OCI-LY1 (cell line): Measurements from ENCODE around the gene RTKN2.

ENCODE experiments used
- H2AFZ ChIP-seq: fragments of 200-600 bp; sonication (generic), shearing (Covaris generic); 2 replicates; pipeline ENCODE4 v1.6.0; 2014; ENCODE audit warnings: antibody characterized with exemption, mild to moderate bottlenecking, low read length
- H3F3A ChIP-seq: fragments of 200-600 bp; sonication (generic), shearing (Covaris generic); 2 replicates; pipeline ENCODE4 v1.6.0; 2014; ENCODE audit warnings: mild to moderate bottlenecking, antibody characterized with exemption, low read length, moderate library complexity; ENCODE audit not compliant: insufficient read depth
- H3K27ac ChIP-seq: fragments of 200-600 bp; sonication (generic); 2 replicates; pipeline ENCODE4 v1.5.1; 2014; ENCODE audit warnings: low read length, mixed run types, mild to moderate bottlenecking, low read depth; ENCODE audit not compliant: poor library complexity, severe bottlenecking
- H3K27me3 ChIP-seq: fragments of 200-600 bp; sonication (generic); 2 replicates; pipeline ENCODE4 v1.6.0; 2014; ENCODE audit warnings: antibody characterized with exemption, mild to moderate bottlenecking, low read length, moderate library complexity; ENCODE audit not compliant: insufficient read depth
- H3K36me3 ChIP-seq: fragments of 200-600 bp; sonication (generic); 2 replicates; pipeline ENCODE4 v1.6.1; 2014; ENCODE audit warnings: mild to moderate bottlenecking, antibody characterized with exemption, low read length, moderate library complexity, mixed read lengths; ENCODE audit not compliant: insufficient read depth
- H3K4me1 ChIP-seq: fragments of 200-600 bp; sonication (generic); 2 replicates; pipeline ENCODE4 v1.5.1; 2014; ENCODE audit warnings: mild to moderate bottlenecking, low read length, moderate library complexity; ENCODE audit not compliant: insufficient read depth, severe bottlenecking
- H3K4me2 ChIP-seq: fragments of 200-600 bp; sonication (generic), shearing (Covaris generic); 2 replicates; pipeline ENCODE4 v1.6.1; 2014; ENCODE audit warnings: low read length
- H3K4me3 ChIP-seq: fragments of 200-600 bp; sonication (generic); 2 replicates; pipeline ENCODE4 v1.5.1; 2014; ENCODE audit warnings: low read length, low read depth, mild to moderate bottlenecking, mixed read lengths; ENCODE audit not compliant: poor library complexity, severe bottlenecking
- H3K79me2 ChIP-seq: fragments of 200-600 bp; shearing (Covaris generic); 2 replicates; pipeline ENCODE4 v1.6.1; 2016; ENCODE audit warnings: mixed run types, low read length, mixed read lengths; ENCODE audit not compliant: insufficient read depth
- H3K9ac ChIP-seq: fragments of 200-600 bp; sonication (generic), shearing (Covaris generic); 2 replicates; pipeline ENCODE4 v1.6.1; 2014; ENCODE audit warnings: mild to moderate bottlenecking, low read length, mixed read lengths
- H3K9me2 ChIP-seq: fragments of 200-600 bp; sonication (generic), shearing (Covaris generic); 2 replicates; pipeline ENCODE4 v1.6.1; 2014; ENCODE audit warnings: low read depth, mild to moderate bottlenecking, low read length, mixed read lengths
- H3K9me3 ChIP-seq: fragments of 200-600 bp; shearing (Covaris generic); 2 replicates; pipeline ENCODE4 v1.6.1; 2014; ENCODE audit warnings: low read length, mixed read lengths
- H4K20me1 ChIP-seq: fragments of 200-600 bp; sonication (generic), shearing (Covaris generic); 2 replicates; pipeline ENCODE4 v1.6.0; 2016; ENCODE audit warnings: mild to moderate bottlenecking, low read length; ENCODE audit not compliant: insufficient read depth
- EZH2 ChIP-seq: fragments of 200-600 bp; sonication (generic), shearing (Covaris generic); IDR thresholded peaks from 2 replicates; pipeline ENCODE4 v1.8.0; 2017; ENCODE audit warnings: borderline replicate concordance, mixed run types, mild to moderate bottlenecking, antibody characterized with exemption, low read length, moderate library complexity, mixed read lengths
- TF ChIP-seq, protein P1 (sequence below): fragments of 200-600 bp; sonication (generic), shearing (Covaris generic); IDR thresholded peaks from 2 replicates; pipeline ENCODE4 v1.5.1; 2017; ENCODE audit warnings: mild to moderate bottlenecking, antibody characterized with exemption, low read length, moderate library complexity, mixed read lengths

The RTKN2 gene

DNA sequence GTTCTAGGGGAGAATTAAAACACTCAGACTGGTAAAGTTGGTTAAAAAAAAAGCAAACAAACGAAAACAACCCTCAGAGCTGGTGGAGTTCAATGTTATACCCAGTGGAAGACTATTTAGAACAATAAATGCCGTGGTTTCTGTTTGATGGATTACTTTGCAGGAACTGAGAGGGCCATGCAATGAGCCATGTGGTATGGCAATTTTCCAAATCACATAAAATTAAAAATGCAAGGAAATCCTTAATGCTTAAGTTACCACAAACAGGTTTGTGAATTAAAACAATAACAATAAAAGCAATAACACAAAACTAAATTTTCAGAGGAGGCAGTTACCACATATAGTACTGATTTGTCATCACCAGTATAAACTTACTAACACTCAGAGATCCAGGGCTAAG, 96.9 kb downstream of the RTKN2 start:
- no peaks in the 10 kb centered on the region for H3K27me3 ChIP-seq
- no peaks in the 10 kb centered on the region for H3F3A ChIP-seq
- no peak overlapping the region for H2AFZ ChIP-seq
- H3K79me2 ChIP-seq = no peaks in the 10 kb centered on the region
- H3K9me3 ChIP-seq = peaks cover 11% of the 10 kb centered on the region
- TF ChIP-seq, protein P1, sequence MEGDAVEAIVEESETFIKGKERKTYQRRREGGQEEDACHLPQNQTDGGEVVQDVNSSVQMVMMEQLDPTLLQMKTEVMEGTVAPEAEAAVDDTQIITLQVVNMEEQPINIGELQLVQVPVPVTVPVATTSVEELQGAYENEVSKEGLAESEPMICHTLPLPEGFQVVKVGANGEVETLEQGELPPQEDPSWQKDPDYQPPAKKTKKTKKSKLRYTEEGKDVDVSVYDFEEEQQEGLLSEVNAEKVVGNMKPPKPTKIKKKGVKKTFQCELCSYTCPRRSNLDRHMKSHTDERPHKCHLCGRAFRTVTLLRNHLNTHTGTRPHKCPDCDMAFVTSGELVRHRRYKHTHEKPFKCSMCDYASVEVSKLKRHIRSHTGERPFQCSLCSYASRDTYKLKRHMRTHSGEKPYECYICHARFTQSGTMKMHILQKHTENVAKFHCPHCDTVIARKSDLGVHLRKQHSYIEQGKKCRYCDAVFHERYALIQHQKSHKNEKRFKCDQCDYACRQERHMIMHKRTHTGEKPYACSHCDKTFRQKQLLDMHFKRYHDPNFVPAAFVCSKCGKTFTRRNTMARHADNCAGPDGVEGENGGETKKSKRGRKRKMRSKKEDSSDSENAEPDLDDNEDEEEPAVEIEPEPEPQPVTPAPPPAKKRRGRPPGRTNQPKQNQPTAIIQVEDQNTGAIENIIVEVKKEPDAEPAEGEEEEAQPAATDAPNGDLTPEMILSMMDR = no peak
- no peak for TF ChIP-seq EZH2
- H4K20me1 ChIP-seq = no peaks in the 10 kb centered on the region
- H3K36me3 ChIP-seq = no peaks in the 10 kb centered on the region
- H3K27ac ChIP-seq = no peak overlapping the region
- H3K9ac ChIP-seq = no peak overlapping the region
- H3K4me3 ChIP-seq = no peak overlapping the region
- H3K9me2 ChIP-seq = no peaks in the 10 kb centered on the region
- peaks cover 13% of the 10 kb centered on the region for H3K4me1 ChIP-seq
- H3K4me2 ChIP-seq = no peak overlapping the region

GRCh38 chr10:62170732-62171131, 97.9 kb downstream of the RTKN2 start:
- no peaks in the 10 kb centered on the region for H3K36me3 ChIP-seq
- H3K4me1 ChIP-seq = peaks cover 22% of the 10 kb centered on the region
- no peak overlapping the region for H2AFZ ChIP-seq
- peaks cover 11% of the 10 kb centered on the region for H3K9me3 ChIP-seq
- H3K4me2 ChIP-seq = no peak overlapping the region
- H3K9me2 ChIP-seq = no peaks in the 10 kb centered on the region
- no peaks in the 10 kb centered on the region for H3K27me3 ChIP-seq
- no peak overlapping the region for H3K9ac ChIP-seq
- no peak overlapping the region for H3K4me3 ChIP-seq
- no peak for TF ChIP-seq EZH2
- TF ChIP-seq, protein P1 = no peak
- H3K79me2 ChIP-seq = no peaks in the 10 kb centered on the region
- no peak overlapping the region for H3K27ac ChIP-seq
- no peaks in the 10 kb centered on the region for H4K20me1 ChIP-seq
- H3F3A ChIP-seq = no peaks in the 10 kb centered on the region

GRCh38 chr10:62166331-62167131, 102.1 kb downstream of the RTKN2 start:
- peak overlapping the region; percentile 14 for H3K4me3 ChIP-seq
- H3K9ac ChIP-seq = no peak overlapping the region; the same call in 1 of the 2 replicates
- H3K4me1 ChIP-seq = peaks cover 22% of the 10 kb centered on the region
- peak overlapping the region; percentile 77 for H2AFZ ChIP-seq
- no peaks in the 10 kb centered on the region for H4K20me1 ChIP-seq
- no peaks in the 10 kb centered on the region for H3K36me3 ChIP-seq
- H3K4me2 ChIP-seq = peak overlapping the region; percentile 39
- no peaks in the 10 kb centered on the region for H3K79me2 ChIP-seq
- H3F3A ChIP-seq = no peaks in the 10 kb centered on the region
- TF ChIP-seq, protein P1 = no peak
- no peak for TF ChIP-seq EZH2
- peak overlapping the region; percentile 64 for H3K27ac ChIP-seq
- no peaks in the 10 kb centered on the region for H3K9me2 ChIP-seq
- no peaks in the 10 kb centered on the region for H3K9me3 ChIP-seq
- no peaks in the 10 kb centered on the region for H3K27me3 ChIP-seq
